ENCODE results near the gene MAN1A2. TPM values are rescaled to one million over a fixed set of nuclear protein-coding genes. Genes with fewer than 3 reads are reported as not detected.

Gene MAN1A2
- total and polyA plus RNA-seq, 9 of the 15 experiments (the other 6 are each of a cell fraction or from before 2014, with no cell fraction given): 4.2 to 38.4 (median 18.7) TPM

- TF ChIP-seq ZBTB26 (CRISPR knock-in tag; IDR thresholded peaks at IDR 0.05) (0 out of 2 replicates have a peak, but pooled peaks have one; percentile 24), RFX1 (IDR thresholded peaks at IDR 0.05) (no peak), FUS (optimal IDR thresholded peaks at IDR 0.05; ENCODE audit: low read depth, low read length) (no peak), XRCC5 (IDR thresholded peaks at IDR 0.05; ENCODE audit: low read depth, low read length) (no peak), RBM25 (IDR thresholded peaks at IDR 0.05; ENCODE audit: low read depth, low read length, severe bottlenecking) (no peak), NKRF (IDR thresholded peaks at IDR 0.05; ENCODE audit: borderline replicate concordance) (no peak; the same call in 1 of the 2 replicates), SRSF3 (IDR thresholded peaks at IDR 0.05; ENCODE audit: insufficient read depth, low read length) (no peak), TARDBP (IDR thresholded peaks at IDR 0.05) (0 out of 2 replicates have a peak, but pooled peaks have one; percentile 19), HDAC3 (IDR thresholded peaks at IDR 0.05; ENCODE audit: borderline replicate concordance, partially characterized antibody) (no peak), ATF3 (IDR thresholded peaks at IDR 0.05) (no peak), ATF3 (CRISPR knock-in tag; conservative IDR thresholded peaks at IDR 0.05) (no peak), RBBP5 (IDR thresholded peaks at IDR 0.05; ENCODE audit: borderline replicate concordance, insufficient read depth, low read length, poor library complexity, severe bottlenecking) (peak; percentile 92), NEUROD1 (IDR thresholded peaks at IDR 0.05; ENCODE audit: borderline replicate concordance, low read depth, low read length, partially characterized antibody) (peak; percentile 49), XRCC4 (IDR thresholded peaks at IDR 0.05; ENCODE audit: extremely low read depth, insufficient read depth, insufficient read length) (no peak), SMARCA5 (IDR thresholded peaks at IDR 0.05) (no peak), NFATC3 (IDR thresholded peaks at IDR 0.05) (no peak)
- TF ChIP-seq, protein P1, sequence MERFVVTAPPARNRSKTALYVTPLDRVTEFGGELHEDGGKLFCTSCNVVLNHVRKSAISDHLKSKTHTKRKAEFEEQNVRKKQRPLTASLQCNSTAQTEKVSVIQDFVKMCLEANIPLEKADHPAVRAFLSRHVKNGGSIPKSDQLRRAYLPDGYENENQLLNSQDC (CRISPR knock-in tag; IDR thresholded peaks at IDR 0.05): no peak
- TF ChIP-seq, protein P2, sequence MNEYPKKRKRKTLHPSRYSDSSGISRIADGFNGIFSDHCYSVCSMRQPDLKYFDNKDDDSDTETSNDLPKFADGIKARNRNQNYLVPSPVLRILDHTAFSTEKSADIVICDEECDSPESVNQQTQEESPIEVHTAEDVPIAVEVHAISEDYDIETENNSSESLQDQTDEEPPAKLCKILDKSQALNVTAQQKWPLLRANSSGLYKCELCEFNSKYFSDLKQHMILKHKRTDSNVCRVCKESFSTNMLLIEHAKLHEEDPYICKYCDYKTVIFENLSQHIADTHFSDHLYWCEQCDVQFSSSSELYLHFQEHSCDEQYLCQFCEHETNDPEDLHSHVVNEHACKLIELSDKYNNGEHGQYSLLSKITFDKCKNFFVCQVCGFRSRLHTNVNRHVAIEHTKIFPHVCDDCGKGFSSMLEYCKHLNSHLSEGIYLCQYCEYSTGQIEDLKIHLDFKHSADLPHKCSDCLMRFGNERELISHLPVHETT (CRISPR knock-in tag; conservative IDR thresholded peaks at IDR 0.05 in 1 of 2, IDR thresholded peaks at IDR 0.05 in 1 of 2): peak in 1 of 2 experiments; percentile 99; a peak in 2 of 4 replicates
These were observed 838 bp upstream of the MAN1A2 start (continued) for GRCh38 chr1:117366177-117367045.

Measured in K562 (cell line).